GM18511 (cell line): ENCODE results near the gene PLEKHG2.

Experiments
- ATAC-seq: cut with Tn5 transposase; IDR thresholded peaks from one replicate; pipeline ENCODE4 v1.9.1; 2021; ENCODE audit warnings: mild to moderate bottlenecking, moderate library complexity; ENCODE audit not compliant: unreplicated experiment

Gene PLEKHG2

DNA sequence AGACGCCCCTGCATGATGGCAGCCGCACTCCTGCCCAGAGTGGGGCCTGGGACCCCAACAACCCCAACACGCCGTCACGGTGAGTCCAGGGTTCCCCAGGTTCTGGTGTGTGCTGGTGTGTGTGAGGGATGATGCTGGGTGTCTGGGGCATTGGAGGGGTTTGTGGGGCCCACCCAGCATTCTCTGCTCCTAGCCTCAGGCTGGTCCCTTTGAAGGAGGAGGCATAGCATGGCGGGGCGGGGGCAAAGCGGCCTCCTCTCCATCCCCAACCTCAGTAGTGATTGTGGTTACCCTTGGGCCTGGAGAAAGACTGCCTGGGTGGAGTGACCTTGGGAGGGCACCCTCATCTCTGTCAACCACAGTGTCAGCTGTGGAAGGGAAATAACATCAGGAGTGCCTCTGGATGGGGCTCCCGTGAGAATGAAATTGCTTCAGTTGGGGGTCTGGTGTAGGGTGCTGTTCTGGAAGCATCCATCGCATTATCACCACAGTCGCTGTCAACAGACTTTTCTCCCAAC, 61.0 kb downstream of the PLEKHG2 start:
- ATAC-seq: no peak

DNA sequence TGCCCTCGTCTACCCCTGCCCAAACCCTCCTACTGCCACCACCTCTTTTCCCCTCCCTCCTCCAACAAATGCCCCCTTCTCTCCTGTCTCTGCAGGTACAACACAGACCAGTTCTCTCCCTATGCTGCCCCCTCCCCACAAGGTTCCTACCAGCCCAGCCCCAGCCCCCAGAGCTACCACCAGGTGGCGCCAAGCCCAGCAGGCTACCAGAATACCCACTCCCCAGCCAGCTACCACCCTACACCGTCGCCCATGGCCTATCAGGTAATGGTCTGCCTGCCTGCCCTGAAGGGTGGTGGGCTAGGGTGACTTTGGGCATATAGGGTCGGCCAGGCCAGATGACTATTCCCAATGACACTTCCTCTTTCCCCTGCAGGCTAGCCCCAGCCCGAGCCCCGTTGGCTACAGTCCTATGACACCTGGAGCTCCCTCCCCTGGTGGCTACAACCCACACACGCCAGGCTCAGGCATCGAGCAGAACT, 61.7 kb downstream of the PLEKHG2 start:
- ATAC-seq: no peak

GRCh38 chr19:39475748-39476147, 63.3 kb downstream of the PLEKHG2 start:
- no peak for ATAC-seq
